Mesenchymal stem cell (in vitro differentiated cells and primary cell): ENCODE measurements around the gene MTHFD2L.
A peak's percentile ranks its signal among the peaks of the same experiment; 100 is the strongest.

Experiments
- DNase-seq: peaks from one replicate; pipeline ENCODE4 v3.0.0-alpha.2; 2013
- H2AFZ ChIP-seq: one replicate; pipeline ENCODE4 v1.6.1; 2013; ENCODE audit warnings: low read depth, mild to moderate bottlenecking, control low read depth, inconsistent platforms, low read length, moderate library complexity
- H2AK5ac ChIP-seq: 2 replicates; pipeline ENCODE4 v1.6.1; 2013; ENCODE audit warnings: low read length, moderate library complexity, mild to moderate bottlenecking, inconsistent platforms; ENCODE audit not compliant: severe bottlenecking
- H2BK120ac ChIP-seq: one replicate; pipeline ENCODE4 v1.6.1; 2013; ENCODE audit warnings: low read depth, mild to moderate bottlenecking, inconsistent platforms, low read length, moderate library complexity
- H2BK12ac ChIP-seq, 2 experiments: one replicate each; pipeline ENCODE4 v1.6.1; 2013; ENCODE audit warnings: inconsistent platforms in 2 of 2, low read length in 2 of 2, mild to moderate bottlenecking in 2 of 2, moderate library complexity in 2 of 2, control low read depth in 1 of 2
- H2BK15ac ChIP-seq: one replicate; pipeline ENCODE4 v1.6.1; 2013; ENCODE audit warnings: mild to moderate bottlenecking, low read depth, inconsistent platforms; ENCODE audit not compliant: poor library complexity, severe bottlenecking
- H2BK5ac ChIP-seq: 2 replicates; pipeline ENCODE4 v1.6.1; 2013; ENCODE audit warnings: low read depth, mild to moderate bottlenecking, low read length, control low read depth, inconsistent platforms; ENCODE audit not compliant: poor library complexity, severe bottlenecking
- H3K14ac ChIP-seq, 2 experiments: one replicate each; pipeline ENCODE4 v1.6.1; 2013; ENCODE audit warnings: inconsistent platforms in 2 of 2, low read length in 2 of 2, control low read depth in 1 of 2, mild to moderate bottlenecking in 1 of 2, moderate library complexity in 1 of 2
- H3K18ac ChIP-seq, 2 experiments: one replicate each; pipeline ENCODE4 v1.6.1; 2013; ENCODE audit warnings: inconsistent platforms in 2 of 2, low read length in 2 of 2, control low read depth in 1 of 2, low read depth in 1 of 2, mild to moderate bottlenecking in 1 of 2
- H3K23ac ChIP-seq, 2 experiments: one replicate each; pipeline ENCODE4 v1.6.1; 2013; ENCODE audit warnings: inconsistent platforms in 2 of 2, low read length in 2 of 2, mild to moderate bottlenecking in 2 of 2, moderate library complexity in 2 of 2, control low read depth in 1 of 2
- H3K27ac ChIP-seq: 2 replicates; pipeline ENCODE4 v1.5.1; 2013; ENCODE audit warnings: mild to moderate bottlenecking, moderate library complexity, low read length, control low read depth, inconsistent platforms; ENCODE audit not compliant: poor library complexity, severe bottlenecking
- H3K27me3 ChIP-seq, 2 experiments: 2 replicates each; pipeline versions ENCODE4 v1.6.1 to v1.7.0; 2013; ENCODE audit warnings: low read length in 2 of 2, mild to moderate bottlenecking in 2 of 2, moderate library complexity in 2 of 2, control low read depth in 1 of 2, inconsistent platforms in 1 of 2; ENCODE audit not compliant: control insufficient read depth in 1 of 2, insufficient read depth in 1 of 2
- H3K36me3 ChIP-seq, 2 experiments: 2 replicates each; pipeline versions ENCODE4 v1.6.1 to v1.7.0; 2013; ENCODE audit warnings: low read length in 2 of 2, control low read depth in 1 of 2, inconsistent platforms in 1 of 2, low read depth in 1 of 2, mild to moderate bottlenecking in 1 of 2; ENCODE audit not compliant: insufficient read depth in 2 of 2, control insufficient read depth in 1 of 2
- H3K4ac ChIP-seq, 2 experiments: one replicate each; pipeline ENCODE4 v1.6.1; 2013; ENCODE audit warnings: inconsistent platforms in 2 of 2, low read length in 2 of 2, mild to moderate bottlenecking in 2 of 2, moderate library complexity in 2 of 2, control low read depth in 1 of 2, low read depth in 1 of 2
- H3K4me1 ChIP-seq: 2 replicates; pipeline ENCODE4 v1.6.1; 2013; ENCODE audit warnings: low read depth, low read length, control low read depth; ENCODE audit not compliant: control insufficient read depth, insufficient read depth
- H3K4me2 ChIP-seq: 2 replicates; pipeline ENCODE4 v1.6.1; 2013; ENCODE audit warnings: low read length, mild to moderate bottlenecking, inconsistent platforms; ENCODE audit not compliant: poor library complexity, severe bottlenecking
- H3K4me3 ChIP-seq, 2 experiments: 2 replicates each; pipeline versions ENCODE4 v1.5.1 to v1.7.0; 2013; ENCODE audit warnings: low read length in 2 of 2, mild to moderate bottlenecking in 2 of 2, control low read depth in 1 of 2, low read depth in 1 of 2; ENCODE audit not compliant: insufficient read depth in 1 of 2
- H3K79me1 ChIP-seq: replicated peaks from 2 replicates; pipeline ENCODE4 v1.6.1; 2013; ENCODE audit warnings: mild to moderate bottlenecking, control low read depth, low read length, inconsistent platforms; ENCODE audit not compliant: poor library complexity, severe bottlenecking
- H3K9ac ChIP-seq: 2 replicates; pipeline ENCODE4 v1.7.0; 2013; ENCODE audit warnings: mild to moderate bottlenecking, low read length, moderate library complexity
- H3K9me3 ChIP-seq: 2 replicates; pipeline ENCODE4 v1.7.0; 2013; ENCODE audit warnings: mild to moderate bottlenecking, low read length; ENCODE audit not compliant: control insufficient read depth
- H4K8ac ChIP-seq: one replicate; pipeline ENCODE4 v1.6.1; 2013; ENCODE audit warnings: inconsistent platforms, mild to moderate bottlenecking, low read length, moderate library complexity
- H4K91ac ChIP-seq: one replicate; pipeline ENCODE4 v1.6.1; 2013; ENCODE audit warnings: mild to moderate bottlenecking, low read length, inconsistent platforms
- WGBS: methylation state at CpG from one replicate; pipeline ENCODE4 v1.1.7; 2013; ENCODE audit warnings: mixed read lengths; 5-methylcytosine and 5-hydroxymethylcytosine counted together

MTHFD2L gene

DNA sequence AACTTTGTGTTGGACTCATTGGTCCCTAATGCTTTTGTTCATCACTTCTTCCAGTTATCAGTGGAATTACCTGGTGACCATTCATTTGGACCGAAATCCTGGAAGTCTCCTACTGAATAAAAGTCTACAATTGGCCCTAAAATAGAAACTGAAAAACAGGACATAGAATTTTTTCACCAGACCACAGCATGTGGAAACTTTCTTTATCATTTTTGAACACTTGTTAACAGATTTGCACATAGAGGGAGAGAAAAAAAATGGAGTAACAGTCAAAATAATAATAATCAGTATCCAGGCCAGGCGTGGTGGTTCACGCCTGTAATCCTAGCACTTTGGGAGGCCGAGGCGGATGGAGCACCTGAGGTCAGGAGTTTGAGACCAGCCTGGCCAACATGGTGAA is 157.5 kb downstream of the MTHFD2L start:
- Histone ChIP-seq H3K14ac (no peak overlapping the region), H3K27ac (no peak overlapping the region), H3K4me1 (no peaks in the 10 kb centered on the region), H4K91ac (no peak overlapping the region), H3K23ac (no peak overlapping the region), H3K27me3 (no peaks in the 10 kb centered on the region), H2BK12ac (no peak overlapping the region), H3K9me3 (no peaks in the 10 kb centered on the region), H2AK5ac (no peak overlapping the region), H3K36me3 (no peaks in the 10 kb centered on the region), H3K4ac (no peak overlapping the region), H2BK5ac (no peak overlapping the region), H3K9ac (no peak overlapping the region), H2BK15ac (no peak overlapping the region), H2AFZ (no peak overlapping the region), H3K79me1 (no peaks in the 10 kb centered on the region), H4K8ac (no peak overlapping the region), H3K4me2 (no peak overlapping the region), H3K18ac (no peak overlapping the region), H3K4me3 (no peak overlapping the region), H2BK120ac (no peak overlapping the region)
- 86% methylated on average over 5 of the region's 5 CpGs for WGBS
- no peak for DNase-seq

DNA sequence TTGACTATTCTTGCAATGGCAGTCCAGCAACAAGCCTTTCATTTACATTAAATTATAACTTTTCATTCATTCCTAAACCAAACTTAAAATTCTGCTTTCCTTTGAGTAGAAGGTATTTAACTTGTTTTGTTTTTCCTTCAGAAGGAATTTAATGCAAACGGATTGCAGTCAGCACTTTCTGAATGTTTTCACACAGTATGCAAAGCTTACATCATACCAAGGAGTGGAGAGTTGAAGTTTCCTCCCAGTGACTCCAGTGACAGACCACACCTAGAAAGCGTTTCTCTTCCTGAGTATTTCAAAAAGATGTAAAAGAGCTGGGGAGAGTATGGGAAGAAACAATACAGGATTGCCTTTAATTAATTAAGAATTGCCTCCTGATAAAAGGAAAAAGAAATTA is 158.5 kb downstream of the MTHFD2L start:
- Histone ChIP-seq H3K36me3 (no peaks in the 10 kb centered on the region), H3K4me1 (peaks cover 2% of the 10 kb centered on the region), H3K18ac (no peak overlapping the region), H3K9ac (no peak overlapping the region), H3K4me3 (no peak overlapping the region), H4K91ac (no peak overlapping the region), H2AK5ac (no peak overlapping the region), H2BK12ac (no peak overlapping the region), H3K4ac (no peak overlapping the region), H3K27ac (no peak overlapping the region), H2AFZ (no peak overlapping the region), H3K14ac (no peak overlapping the region), H2BK5ac (no peak overlapping the region), H3K27me3 (no peaks in the 10 kb centered on the region), H4K8ac (no peak overlapping the region), H3K9me3 (no peaks in the 10 kb centered on the region), H3K4me2 (no peak overlapping the region), H2BK120ac (no peak overlapping the region), H3K23ac (no peak overlapping the region), H3K79me1 (no peaks in the 10 kb centered on the region), H2BK15ac (no peak overlapping the region)
- peak; percentile 6 for DNase-seq
- WGBS, result no CpG with 5 or more reads among the region's 2 CpGs

DNA sequence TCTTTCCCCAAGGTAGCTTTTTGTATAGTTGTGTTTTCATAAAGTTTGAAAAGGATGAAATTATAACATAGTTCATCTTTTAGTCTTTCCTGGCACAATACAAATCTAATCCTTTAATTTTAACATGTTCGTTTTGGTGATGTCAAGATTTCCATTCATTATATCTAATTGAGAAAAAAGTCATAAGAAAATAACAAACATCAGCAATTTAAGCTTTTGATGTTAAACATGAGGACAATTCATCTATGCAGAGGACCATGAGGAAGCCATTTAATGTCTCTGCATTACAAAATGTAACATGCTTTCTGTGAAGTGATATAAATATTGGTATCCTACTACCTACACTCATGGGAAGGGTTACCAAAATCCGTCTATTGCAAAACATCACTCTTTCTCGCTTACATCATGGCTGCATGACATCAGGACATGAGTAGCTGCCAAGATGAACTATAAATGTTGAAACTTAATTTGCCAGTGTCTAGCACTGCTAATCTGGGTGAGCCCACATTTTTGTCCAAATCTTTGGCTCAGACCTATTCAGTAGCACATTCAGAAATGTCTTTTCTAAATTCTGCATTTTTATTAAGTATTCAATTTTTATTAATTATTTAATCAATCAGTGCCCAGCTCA is 159.8 kb downstream of the MTHFD2L start:
- no peaks in the 10 kb centered on the region for H3K36me3 ChIP-seq
- no peak overlapping the region for H3K18ac ChIP-seq
- 100% methylated on average over 2 of the region's 3 CpGs for WGBS
- no peak overlapping the region for H3K4me2 ChIP-seq
- no peak overlapping the region for H2AFZ ChIP-seq
- no peak overlapping the region for H2AK5ac ChIP-seq
- no peak overlapping the region for H3K27ac ChIP-seq
- H3K23ac ChIP-seq, result no peak overlapping the region
- no peak overlapping the region for H3K14ac ChIP-seq
- no peaks in the 10 kb centered on the region for H3K79me1 ChIP-seq
- no peak overlapping the region for H2BK12ac ChIP-seq
- H2BK15ac ChIP-seq, result no peak overlapping the region
- H3K4me1 ChIP-seq, result peaks cover 2% of the 10 kb centered on the region
- H4K8ac ChIP-seq, result no peak overlapping the region
- H2BK5ac ChIP-seq, result no peak overlapping the region
- H3K4me3 ChIP-seq, result no peak overlapping the region
- H3K4ac ChIP-seq, result no peak overlapping the region
- no peaks in the 10 kb centered on the region for H3K9me3 ChIP-seq
- DNase-seq, result no peak
- peak overlapping the region; percentile 21 for H3K9ac ChIP-seq
- H4K91ac ChIP-seq, result no peak overlapping the region
- H3K27me3 ChIP-seq, result no peaks in the 10 kb centered on the region
- H2BK120ac ChIP-seq, result no peak overlapping the region

DNA sequence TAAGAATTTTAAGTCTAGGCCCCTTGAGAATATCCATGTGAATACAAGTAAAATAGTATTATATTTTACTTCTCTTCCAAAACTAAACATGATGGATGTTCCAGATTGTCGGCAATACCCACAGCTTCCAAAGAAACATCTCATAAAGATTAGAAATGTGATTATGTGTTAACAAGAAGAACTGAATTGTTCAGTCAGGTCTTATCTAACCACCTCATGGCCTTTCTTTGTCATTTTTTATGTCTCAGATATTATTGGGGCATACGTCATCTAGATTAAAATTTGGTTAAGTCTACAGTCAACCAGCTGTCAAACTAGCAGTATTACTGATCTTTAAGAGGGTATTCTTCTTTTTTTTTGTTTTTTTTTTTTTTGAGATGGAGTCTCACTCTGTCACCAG is 160.4 kb downstream of the MTHFD2L start:
- H4K8ac ChIP-seq, result no peak overlapping the region
- no peak overlapping the region for H2AK5ac ChIP-seq
- H2AFZ ChIP-seq, result no peak overlapping the region
- H3K9ac ChIP-seq, result peak overlapping the region; percentile 21
- no peaks in the 10 kb centered on the region for H3K79me1 ChIP-seq
- no peak overlapping the region for H2BK5ac ChIP-seq
- no peak overlapping the region for H4K91ac ChIP-seq
- H3K4me3 ChIP-seq, result no peak overlapping the region
- peaks cover 2% of the 10 kb centered on the region for H3K4me1 ChIP-seq
- no peak overlapping the region for H3K14ac ChIP-seq
- no peak overlapping the region for H3K27ac ChIP-seq
- no CpG with 5 or more reads among the region's 2 CpGs for WGBS
- H3K27me3 ChIP-seq, result no peaks in the 10 kb centered on the region
- H2BK12ac ChIP-seq, result no peak overlapping the region
- H3K23ac ChIP-seq, result no peak overlapping the region
- H3K18ac ChIP-seq, result no peak overlapping the region
- H3K4me2 ChIP-seq, result no peak overlapping the region
- H3K36me3 ChIP-seq, result no peaks in the 10 kb centered on the region
- no peak overlapping the region for H2BK15ac ChIP-seq
- no peak for DNase-seq
- H2BK120ac ChIP-seq, result no peak overlapping the region
- no peaks in the 10 kb centered on the region for H3K9me3 ChIP-seq
- H3K4ac ChIP-seq, result no peak overlapping the region
